Common myeloid progenitor, CD34-positive (primary cell): ENCODE results near the gene COQ8B.
"Not testable (repeated sequence)": the region's sequence is repeated elsewhere in the genome, so short reads cannot be mapped to it uniquely, and the experiment has no call there.

Source experiments
- CTCF ChIA-PET: fragments of 350-600 bp; sonication (Branson Sonifier 250); formaldehyde crosslinking; loops from one replicate; lab custom pipeline; 2021; ENCODE audit warnings: antibody characterized with exemption; lab: Charles Lee
- POLR2A ChIA-PET: fragments of 350-600 bp; sonication (Branson Sonifier 250); formaldehyde crosslinking; loops from one replicate; lab custom pipeline; 2021; ENCODE audit warnings: antibody characterized with exemption; lab: Charles Lee
- DNase-seq, 3 donors: peaks; one replicate each; pipeline versions ENCODE4 v3.0.0 to v3.0.0-alpha.2; 2013
- H3K27ac ChIP-seq, 2 experiments: 1 replicate in 1 of 2; 2 replicates in 1 of 2; pipeline ENCODE4 v1.7.0; 2013; ENCODE audit warnings: inconsistent platforms in 2 of 2, low read length in 2 of 2, mild to moderate bottlenecking in 2 of 2, low read depth in 1 of 2, moderate library complexity in 1 of 2; ENCODE audit not compliant: severe bottlenecking in 2 of 2, insufficient read depth in 1 of 2, poor library complexity in 1 of 2
- H3K27me3 ChIP-seq, 5 experiments: replicated peaks in 2 of 5; 1 replicate in 3 of 5; 2 replicates in 2 of 5; pipeline versions ENCODE4 v1.6.1 to v1.7.0; 2013; ENCODE audit warnings: low read length in 4 of 5, mild to moderate bottlenecking in 2 of 5, moderate library complexity in 2 of 5, inconsistent platforms in 1 of 5; ENCODE audit not compliant: insufficient read depth in 5 of 5, control insufficient read depth in 4 of 5
- H3K36me3 ChIP-seq, 4 experiments: 1 replicate in 2 of 4; 2 replicates in 2 of 4; pipeline versions ENCODE4 v1.6.1 to v1.7.0; 2013; ENCODE audit warnings: low read length in 3 of 4, control low read depth in 1 of 4, mild to moderate bottlenecking in 1 of 4; ENCODE audit not compliant: control insufficient read depth in 4 of 4, insufficient read depth in 4 of 4
- H3K4me1 ChIP-seq, 4 experiments: 1 replicate in 3 of 4; 2 replicates in 1 of 4; pipeline versions ENCODE4 v1.6.1 to v1.7.1; 2013; ENCODE audit warnings: low read length in 3 of 4, mild to moderate bottlenecking in 3 of 4, control low read depth in 1 of 4, inconsistent platforms in 1 of 4, moderate library complexity in 1 of 4; ENCODE audit not compliant: control insufficient read depth in 4 of 4, insufficient read depth in 4 of 4; ENCODE audit errors: control extremely low read depth in 1 of 4
- H3K4me3 ChIP-seq, 7 experiments: 1 replicate in 4 of 7; 2 replicates in 3 of 7; pipeline versions ENCODE4 v1.5.1 to v1.7.0; 2013; ENCODE audit warnings: mild to moderate bottlenecking in 7 of 7, low read length in 6 of 7, moderate library complexity in 6 of 7, inconsistent platforms in 2 of 7, low read depth in 2 of 7, control low read depth in 1 of 7; ENCODE audit not compliant: insufficient read depth in 4 of 7, control insufficient read depth in 1 of 7; ENCODE audit errors: extremely low read depth in 1 of 7
- H3K9me3 ChIP-seq, 5 experiments: 1 replicate in 4 of 5; 2 replicates in 1 of 5; pipeline versions ENCODE4 v1.6.1 to v1.7.1; 2013; ENCODE audit warnings: low read length in 4 of 5, mild to moderate bottlenecking in 2 of 5, inconsistent platforms in 1 of 5, low read depth in 1 of 5, moderate library complexity in 1 of 5; ENCODE audit not compliant: control insufficient read depth in 4 of 5, insufficient read depth in 2 of 5; ENCODE audit errors: control extremely low read depth in 1 of 5
- WGBS: methylation state at CpG from one replicate; pipeline ENCODE4 v1.1.5; 2013; ENCODE audit not compliant: insufficient coverage; 5-methylcytosine and 5-hydroxymethylcytosine counted together

COQ8B gene

DNA sequence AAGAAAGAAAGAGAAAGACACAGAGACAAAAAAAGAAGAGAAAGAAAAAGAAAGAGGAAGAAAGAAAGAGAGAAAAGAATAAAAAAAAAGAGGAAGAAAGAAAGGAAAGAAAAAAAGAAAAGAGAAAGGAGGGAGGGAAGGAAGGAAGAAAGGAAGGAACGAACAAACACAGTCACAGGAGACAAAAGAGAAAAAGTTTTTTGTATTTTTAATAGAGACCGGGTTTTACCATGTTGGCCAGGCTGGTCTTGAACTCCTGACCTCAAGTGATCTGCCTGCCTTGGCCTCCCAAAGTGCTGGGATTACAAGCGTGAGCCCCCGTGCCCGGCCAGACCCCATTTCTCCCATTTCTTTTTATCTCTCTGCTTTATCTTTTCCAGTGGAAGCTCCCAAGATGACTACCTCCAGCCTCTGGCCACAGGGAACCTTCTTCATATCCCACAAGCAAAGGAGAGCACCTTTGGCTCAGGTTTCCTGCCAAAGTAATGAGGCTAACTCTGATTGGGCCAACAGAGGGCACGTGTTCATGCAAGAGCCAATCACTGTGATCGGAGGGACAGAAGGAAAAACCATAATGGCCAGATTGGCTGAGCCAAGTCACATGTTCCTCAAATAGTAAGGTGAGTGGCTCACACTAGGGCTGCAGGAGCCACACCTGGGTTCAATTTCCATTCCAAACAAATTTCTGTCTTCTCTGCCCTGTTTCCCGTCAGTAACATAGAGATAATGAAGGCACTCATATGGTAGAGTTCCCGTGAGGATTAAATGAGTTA lies 66.6 kb downstream of the COQ8B start:
- WGBS = 97% methylated on average over 9 of the region's 9 CpGs
- POLR2A ChIA-PET, H3K27ac ChIP-seq, H3K27me3 ChIP-seq, H3K9me3 ChIP-seq, H3K4me1 ChIP-seq, H3K4me3 ChIP-seq, DNase-seq, H3K36me3 ChIP-seq: not testable (repeated sequence)
- CTCF ChIA-PET = interaction anchor here (2.0 kb wide), 1 partner anchor 15 kb away, joined by 7 read pairs; no protein-coding TSS in a partner anchor

DNA sequence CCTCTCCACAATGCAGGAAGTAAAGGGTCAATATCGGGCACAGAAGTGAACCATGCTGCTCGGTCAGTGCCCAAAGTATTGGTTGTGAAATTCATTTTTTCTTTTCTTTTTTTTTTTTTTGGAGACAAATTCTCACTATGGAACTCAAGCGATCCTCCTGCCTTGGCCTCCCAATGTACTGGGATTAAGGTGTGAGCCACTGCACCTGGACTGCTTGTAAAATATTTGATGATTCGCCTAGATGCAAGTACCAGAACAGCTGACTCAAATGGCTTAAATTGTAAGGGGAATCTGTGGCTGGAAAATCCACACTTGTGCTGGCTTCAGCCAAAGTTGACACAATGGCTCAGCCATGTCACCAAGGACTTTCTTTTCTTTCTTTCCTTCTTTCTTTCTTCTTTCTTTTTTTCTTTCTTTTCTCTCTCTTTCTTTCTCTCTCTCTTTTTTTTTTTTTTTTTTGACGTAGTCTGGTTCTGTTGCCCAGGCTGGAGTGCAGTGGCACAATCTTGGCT lies 69.9 kb downstream of the COQ8B start:
- CTCF ChIA-PET = interaction anchor here (1.0 to 1.7 kb wide), 3 partner anchors 12 to 173 kb away, joined by 3 to 9 read pairs (median 4); no protein-coding TSS in a partner anchor
- Histone ChIP-seq H3K4me1 (peaks cover 0 to 9% (median 2%) of the 10 kb centered on the region in 4 experiments), H3K27ac (no peak overlapping the region), H3K36me3 (no peaks in the 10 kb centered on the region), H3K9me3 (no peaks in the 10 kb centered on the region), H3K4me3 (no peak overlapping the region), H3K27me3 (peaks cover 0 to 3% (median 0%) of the 10 kb centered on the region in 5 experiments)
- no peak for DNase-seq
- WGBS = 93% methylated on average over 3 of the region's 5 CpGs
- POLR2A ChIA-PET = no interaction called here

DNA sequence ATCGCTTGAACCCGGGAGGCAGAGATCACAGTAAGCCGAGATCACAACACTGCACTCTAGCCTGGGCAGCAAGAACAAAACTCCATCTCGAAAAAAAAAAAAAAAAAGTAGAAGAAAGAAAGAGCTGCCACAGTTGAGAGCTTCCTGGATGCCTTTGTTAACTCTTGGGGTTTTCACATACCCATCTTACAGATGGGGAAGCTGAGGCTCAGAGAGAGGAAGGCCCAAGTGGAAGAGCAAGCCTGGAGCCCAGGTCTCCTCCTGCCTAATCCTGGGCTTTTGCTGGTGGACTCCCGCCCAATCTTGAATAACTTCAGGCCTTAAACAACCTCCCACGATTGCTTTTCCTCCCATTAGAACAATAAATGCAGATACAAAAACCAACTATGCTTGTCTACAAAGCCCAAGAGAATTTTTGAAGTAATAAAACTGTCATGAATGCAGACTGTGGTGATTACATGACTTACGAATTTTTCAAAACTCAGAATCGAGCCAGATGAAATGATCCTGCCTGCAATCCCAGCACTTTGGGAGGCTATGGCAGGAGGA lies 73.9 kb downstream of the COQ8B start:
- no peak for DNase-seq
- Histone ChIP-seq H3K36me3 (no peaks in the 10 kb centered on the region), H3K4me3 (no peak overlapping the region), H3K9me3 (no peaks in the 10 kb centered on the region), H3K4me1 (peaks cover 0 to 16% (median 7%) of the 10 kb centered on the region in 4 experiments), H3K27ac (no peak overlapping the region), H3K27me3 (peaks cover 0 to 3% (median 0%) of the 10 kb centered on the region in 5 experiments)
- CTCF ChIA-PET = interaction anchor here (2.6 kb wide), 1 partner anchor 8 kb away, joined by 19 read pairs; no protein-coding TSS in a partner anchor
- POLR2A ChIA-PET = interaction anchor here (0.5 kb wide), 1 partner anchor 102 kb away, joined by 4 read pairs; no protein-coding TSS in a partner anchor
- 96% methylated on average over 4 of the region's 8 CpGs for WGBS

DNA sequence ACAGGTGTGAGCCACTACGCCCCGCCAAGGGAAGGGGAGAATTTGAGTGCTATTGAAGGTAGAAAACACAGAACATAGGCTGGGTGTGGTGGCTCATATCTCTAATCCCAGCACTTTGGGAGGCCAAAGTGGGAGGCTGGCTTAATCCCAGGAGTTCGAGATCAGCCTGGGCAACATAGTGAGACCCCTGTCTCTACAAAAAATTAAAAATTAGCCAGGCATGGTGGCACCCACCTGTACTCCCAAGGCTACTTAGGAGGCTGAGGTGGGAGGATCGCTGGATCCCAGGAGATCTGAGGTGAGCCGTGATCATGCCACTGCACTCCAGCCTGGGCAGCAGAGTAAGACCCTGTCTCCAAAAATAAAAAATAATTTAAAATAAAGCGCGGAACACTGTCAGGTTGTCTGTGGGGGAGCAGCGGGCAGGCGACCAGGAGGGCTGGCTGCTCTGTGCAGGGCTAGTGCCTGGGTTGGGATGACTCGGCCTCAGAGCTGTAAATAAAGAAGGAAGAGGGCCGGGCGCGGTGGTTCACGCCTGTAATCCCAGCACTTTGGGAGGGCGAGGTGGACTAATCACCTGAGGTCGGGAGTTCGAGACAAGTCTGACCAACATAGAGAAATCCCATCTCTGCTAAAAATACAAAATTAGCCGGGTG lies 74.5 kb downstream of the COQ8B start:
- peaks cover 0 to 16% (median 7%) of the 10 kb centered on the region in 4 experiments for H3K4me1 ChIP-seq
- ChIA-PET CTCF (interaction anchor here (2.6 kb wide), 1 partner anchor 8 kb away, joined by 19 read pairs; no protein-coding TSS in a partner anchor), POLR2A (interaction anchor here (0.5 kb wide), 1 partner anchor 101 kb away, joined by 4 read pairs; no protein-coding TSS in a partner anchor)
- H3K36me3 ChIP-seq = no peaks in the 10 kb centered on the region
- H3K27me3 ChIP-seq = peaks cover 0 to 3% (median 0%) of the 10 kb centered on the region in 5 experiments
- no peak overlapping the region for H3K4me3 ChIP-seq
- no peak for DNase-seq
- 96% methylated on average over 9 of the region's 18 CpGs for WGBS
- H3K9me3 ChIP-seq = no peaks in the 10 kb centered on the region
- H3K27ac ChIP-seq = no peak overlapping the region
